Prostate gland (tissue), 2 donors: ENCODE data around the gene WHRN.

Source experiments
- POLR2A ChIP-seq: fragments of 450-650 bp; IDR thresholded peaks from one replicate; pipeline ENCODE4 v1.6.1; 2016; ENCODE audit warnings: antibody characterized with exemption, mild to moderate bottlenecking
- TF ChIP-seq, protein P1 (sequence below), 4 experiments: fragments of 200-600 bp in 2 of 4; fragments of 450-650 bp in 2 of 4; sonication (generic) in 2 of 4; IDR thresholded peaks; 1 replicate in 3 of 4; 2 replicates in 1 of 4; pipeline ENCODE4 v1.5.1; 2016 to 2019; ENCODE audit warnings: antibody characterized with exemption in 4 of 4, mild to moderate bottlenecking in 2 of 4, moderate library complexity in 2 of 4

DNA sequence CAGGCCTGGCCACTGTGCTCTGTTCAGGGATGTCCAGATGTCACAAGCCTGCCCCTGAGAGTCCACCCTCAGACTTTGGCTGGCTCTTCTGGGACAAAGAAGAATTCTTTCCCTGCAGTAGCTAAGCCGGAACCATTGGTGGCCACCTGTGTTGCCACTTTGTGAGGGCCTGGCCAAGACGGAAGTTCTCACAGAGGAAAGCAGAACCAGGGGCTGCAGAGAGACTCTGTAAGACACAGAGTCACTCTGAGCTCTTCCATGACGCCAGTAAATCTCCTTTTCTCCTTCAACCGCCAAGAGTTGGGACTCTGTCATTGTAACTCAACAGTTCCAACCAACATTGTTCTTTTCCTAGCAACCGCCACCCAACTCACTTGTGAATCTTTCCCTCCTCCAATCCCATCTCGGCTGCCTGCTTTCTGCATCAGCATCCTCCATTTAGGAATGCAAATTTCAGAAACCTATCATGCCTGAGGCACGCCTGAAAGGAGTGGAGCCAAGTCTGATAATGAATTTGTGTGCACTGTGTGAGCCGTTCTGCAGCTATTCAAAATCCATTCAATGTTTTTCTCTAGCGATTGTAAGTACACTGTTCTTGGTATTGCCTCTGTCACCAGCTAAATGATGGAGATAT lies 44.5 kb upstream of the WHRN start:
- TF ChIP-seq, protein P1, sequence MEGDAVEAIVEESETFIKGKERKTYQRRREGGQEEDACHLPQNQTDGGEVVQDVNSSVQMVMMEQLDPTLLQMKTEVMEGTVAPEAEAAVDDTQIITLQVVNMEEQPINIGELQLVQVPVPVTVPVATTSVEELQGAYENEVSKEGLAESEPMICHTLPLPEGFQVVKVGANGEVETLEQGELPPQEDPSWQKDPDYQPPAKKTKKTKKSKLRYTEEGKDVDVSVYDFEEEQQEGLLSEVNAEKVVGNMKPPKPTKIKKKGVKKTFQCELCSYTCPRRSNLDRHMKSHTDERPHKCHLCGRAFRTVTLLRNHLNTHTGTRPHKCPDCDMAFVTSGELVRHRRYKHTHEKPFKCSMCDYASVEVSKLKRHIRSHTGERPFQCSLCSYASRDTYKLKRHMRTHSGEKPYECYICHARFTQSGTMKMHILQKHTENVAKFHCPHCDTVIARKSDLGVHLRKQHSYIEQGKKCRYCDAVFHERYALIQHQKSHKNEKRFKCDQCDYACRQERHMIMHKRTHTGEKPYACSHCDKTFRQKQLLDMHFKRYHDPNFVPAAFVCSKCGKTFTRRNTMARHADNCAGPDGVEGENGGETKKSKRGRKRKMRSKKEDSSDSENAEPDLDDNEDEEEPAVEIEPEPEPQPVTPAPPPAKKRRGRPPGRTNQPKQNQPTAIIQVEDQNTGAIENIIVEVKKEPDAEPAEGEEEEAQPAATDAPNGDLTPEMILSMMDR (IDR thresholded peaks at IDR 0.05) = no peak
- no peak for TF ChIP-seq POLR2A
